Endothelial cell (in vitro differentiated cells): Measurements from ENCODE around the gene CCDC85B. TPM values are rescaled to one million over a fixed set of nuclear protein-coding genes. Genes with fewer than 3 reads are reported as not detected.

ENCODE experiments used
- DNase-seq: peaks from one replicate; pipeline ENCODE4 v3.0.0; 2021; ENCODE audit warnings: low spot score
- H3K27ac Mint-ChIP-seq: one replicate; pipeline ENCODE4 v1.8.0; 2021; ENCODE audit warnings: mixed read lengths, inconsistent platforms; ENCODE audit not compliant: unreplicated experiment
- H3K27me3 Mint-ChIP-seq: one replicate; pipeline ENCODE4 v1.8.0; 2021; ENCODE audit warnings: mild to moderate bottlenecking, moderate library complexity, mixed read lengths, inconsistent platforms; ENCODE audit not compliant: unreplicated experiment
- H3K36me3 Mint-ChIP-seq: one replicate; pipeline ENCODE4 v1.8.0; 2021; ENCODE audit warnings: mild to moderate bottlenecking, low read depth, mixed read lengths, inconsistent platforms; ENCODE audit not compliant: unreplicated experiment
- H3K4me1 Mint-ChIP-seq: one replicate; pipeline ENCODE4 v1.8.0; 2021; ENCODE audit warnings: mild to moderate bottlenecking, mixed read lengths, inconsistent platforms; ENCODE audit not compliant: unreplicated experiment
- H3K4me3 Mint-ChIP-seq: one replicate; pipeline ENCODE4 v1.8.0; 2021; ENCODE audit warnings: mild to moderate bottlenecking, mixed read lengths, inconsistent platforms; ENCODE audit not compliant: unreplicated experiment
- H3K9me3 Mint-ChIP-seq: one replicate; pipeline ENCODE4 v1.8.0; 2021; ENCODE audit warnings: mixed read lengths, inconsistent platforms; ENCODE audit not compliant: unreplicated experiment
- CTCF ChIP-seq: fragments of 200-600 bp; sonication (generic); IDR thresholded peaks from one replicate; pipeline ENCODE4 v1.5.0; 2021; ENCODE audit warnings: antibody characterized with exemption; ENCODE audit not compliant: unreplicated experiment
- total RNA-seq: library from RNA; stranded (reverse); fragmentation: NEBNext Ultra II Directional; extraction: Animal tissue kit (Norgen Biotek cat#: 25700); gene quantifications from one replicate; pipeline ENCODE4 v1.2.1, GENCODE V29; 2021; ENCODE audit not compliant: unreplicated experiment

The CCDC85B gene
- total RNA-seq, 1 donor from 2014 or later = 90.7 TPM

GRCh38 chr11:65900125-65900898 lies 9.8 kb downstream of the CCDC85B start, which contains the start of gene FOSL1:
FOSL1 (minus strand) TSS chr11:65900388; CDS start chr11:65900339, 49 bp downstream.
- Mint-ChIP-seq H3K36me3 (no peaks in the 10 kb centered on the region), H3K9me3 (no peaks in the 10 kb centered on the region), H3K4me1 (peaks cover 3% of the 10 kb centered on the region), H3K27me3 (peaks cover 18% of the 10 kb centered on the region), H3K27ac (no peak within 1 kb of the TSS), H3K4me3 (peak within 1 kb of the TSS; percentile 42)
- DNase-seq = peak; percentile 46
- no peak for TF ChIP-seq CTCF

GRCh38 chr11:65900899-65901180 lies 10.4 kb downstream of the CCDC85B start:
- no peak overlapping the region for H3K4me3 Mint-ChIP-seq
- peaks cover 17% of the 10 kb centered on the region for H3K27me3 Mint-ChIP-seq
- no peaks in the 10 kb centered on the region for H3K36me3 Mint-ChIP-seq
- H3K27ac Mint-ChIP-seq = no peak overlapping the region
- no peak for DNase-seq
- no peaks in the 10 kb centered on the region for H3K9me3 Mint-ChIP-seq
- H3K4me1 Mint-ChIP-seq = peaks cover 3% of the 10 kb centered on the region
- TF ChIP-seq CTCF = no peak

- Mint-ChIP-seq H3K36me3 (no peaks in the 10 kb centered on the region), H3K27ac (no peak overlapping the region), H3K9me3 (no peaks in the 10 kb centered on the region), H3K27me3 (peaks cover 18% of the 10 kb centered on the region), H3K4me1 (peaks cover 3% of the 10 kb centered on the region), H3K4me3 (no peak overlapping the region)
- TF ChIP-seq CTCF = no peak
- no peak for DNase-seq
Measured at GRCh38 chr11:65903068-65903481, 12.6 kb downstream of the CCDC85B start.

- no peak for DNase-seq
- Mint-ChIP-seq H3K27me3 (peaks cover 16% of the 10 kb centered on the region), H3K4me1 (peaks cover 2% of the 10 kb centered on the region), H3K9me3 (no peaks in the 10 kb centered on the region), H3K4me3 (no peak overlapping the region), H3K27ac (no peak overlapping the region), H3K36me3 (no peaks in the 10 kb centered on the region)
- no peak for TF ChIP-seq CTCF
Measured at GRCh38 chr11:65903715-65904114, 13.2 kb downstream of the CCDC85B start.

- no peak for TF ChIP-seq CTCF
- Mint-ChIP-seq H3K36me3 (no peaks in the 10 kb centered on the region), H3K27ac (no peak overlapping the region), H3K9me3 (no peaks in the 10 kb centered on the region), H3K27me3 (peaks cover 11% of the 10 kb centered on the region), H3K4me1 (no peaks in the 10 kb centered on the region), H3K4me3 (no peak overlapping the region)
- no peak for DNase-seq
Measured at GRCh38 chr11:65906602-65907001, 16.1 kb downstream of the CCDC85B start.
